ENCODE measurements around the gene AGMAT. TPM values are rescaled to one million over a fixed set of nuclear protein-coding genes. Genes with fewer than 3 reads are reported as not detected.

Gene AGMAT
- total and polyA plus RNA-seq, 2 of the 13 experiments (the other 11 are each of a cell fraction or from before 2014, with no cell fraction given): 59.1 to 174 TPM

GRCh38 chr1:15617173-15618076 lies 32.6 kb upstream of the AGMAT start, which contains the start of gene DDI2 (continued):
- TF ChIP-seq, protein P1, sequence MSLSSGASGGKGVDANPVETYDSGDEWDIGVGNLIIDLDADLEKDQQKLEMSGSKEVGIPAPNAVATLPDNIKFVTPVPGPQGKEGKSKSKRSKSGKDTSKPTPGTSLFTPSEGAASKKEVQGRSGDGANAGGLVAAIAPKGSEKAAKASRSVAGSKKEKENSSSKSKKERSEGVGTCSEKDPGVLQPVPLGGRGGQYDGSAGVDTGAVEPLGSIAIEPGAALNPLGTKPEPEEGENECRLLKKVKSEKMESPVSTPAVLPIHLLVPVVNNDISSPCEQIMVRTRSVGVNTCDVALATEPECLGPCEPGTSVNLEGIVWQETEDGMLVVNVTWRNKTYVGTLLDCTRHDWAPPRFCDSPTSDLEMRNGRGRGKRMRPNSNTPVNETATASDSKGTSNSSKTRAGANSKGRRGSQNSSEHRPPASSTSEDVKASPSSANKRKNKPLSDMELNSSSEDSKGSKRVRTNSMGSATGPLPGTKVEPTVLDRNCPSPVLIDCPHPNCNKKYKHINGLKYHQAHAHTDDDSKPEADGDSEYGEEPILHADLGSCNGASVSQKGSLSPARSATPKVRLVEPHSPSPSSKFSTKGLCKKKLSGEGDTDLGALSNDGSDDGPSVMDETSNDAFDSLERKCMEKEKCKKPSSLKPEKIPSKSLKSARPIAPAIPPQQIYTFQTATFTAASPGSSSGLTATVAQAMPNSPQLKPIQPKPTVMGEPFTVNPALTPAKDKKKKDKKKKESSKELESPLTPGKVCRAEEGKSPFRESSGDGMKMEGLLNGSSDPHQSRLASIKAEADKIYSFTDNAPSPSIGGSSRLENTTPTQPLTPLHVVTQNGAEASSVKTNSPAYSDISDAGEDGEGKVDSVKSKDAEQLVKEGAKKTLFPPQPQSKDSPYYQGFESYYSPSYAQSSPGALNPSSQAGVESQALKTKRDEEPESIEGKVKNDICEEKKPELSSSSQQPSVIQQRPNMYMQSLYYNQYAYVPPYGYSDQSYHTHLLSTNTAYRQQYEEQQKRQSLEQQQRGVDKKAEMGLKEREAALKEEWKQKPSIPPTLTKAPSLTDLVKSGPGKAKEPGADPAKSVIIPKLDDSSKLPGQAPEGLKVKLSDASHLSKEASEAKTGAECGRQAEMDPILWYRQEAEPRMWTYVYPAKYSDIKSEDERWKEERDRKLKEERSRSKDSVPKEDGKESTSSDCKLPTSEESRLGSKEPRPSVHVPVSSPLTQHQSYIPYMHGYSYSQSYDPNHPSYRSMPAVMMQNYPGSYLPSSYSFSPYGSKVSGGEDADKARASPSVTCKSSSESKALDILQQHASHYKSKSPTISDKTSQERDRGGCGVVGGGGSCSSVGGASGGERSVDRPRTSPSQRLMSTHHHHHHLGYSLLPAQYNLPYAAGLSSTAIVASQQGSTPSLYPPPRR (CRISPR knock-in tag; IDR thresholded peaks at IDR 0.05; ENCODE audit: borderline replicate concordance): no peak
- TF ChIP-seq E2F5 (CRISPR knock-in tag; conservative IDR thresholded peaks at IDR 0.05): 0 out of 2 replicates have a peak, but pooled peaks have one; percentile 46
- TF ChIP-seq NR2C2 (CRISPR knock-in tag; IDR thresholded peaks at IDR 0.05; ENCODE audit: borderline replicate concordance): peak; percentile 66
- peak; percentile 95; the same call in 1 of the 2 replicates for TF ChIP-seq EED (CRISPR knock-in tag; IDR thresholded peaks at IDR 0.05)
- TF ChIP-seq ZNF761 (CRISPR knock-in tag; conservative IDR thresholded peaks at IDR 0.05): peak; percentile 53; the same call in 1 of the 2 replicates
- TF ChIP-seq ELF3 (CRISPR knock-in tag; IDR thresholded peaks at IDR 0.05): peak; percentile 74; the same call in 1 of the 2 replicates
- no peak for TF ChIP-seq CC2D1A (CRISPR knock-in tag; IDR thresholded peaks at IDR 0.05)
- TF ChIP-seq ATF6 (CRISPR knock-in tag; conservative IDR thresholded peaks at IDR 0.05): no peak
- TF ChIP-seq ZNF7 (CRISPR knock-in tag; IDR thresholded peaks at IDR 0.05): no peak
- no peak for TF ChIP-seq RBM22 (optimal IDR thresholded peaks at IDR 0.05; ENCODE audit: low read length)
- TF ChIP-seq GPN1 (CRISPR knock-in tag; IDR thresholded peaks at IDR 0.05; ENCODE audit: borderline replicate concordance): no peak
- no peak for TF ChIP-seq RELA (CRISPR knock-in tag; IDR thresholded peaks at IDR 0.05)
- no peak for TF ChIP-seq GTF2F1 (IDR thresholded peaks at IDR 0.05; ENCODE audit: low read length)
- 0 out of 2 replicates have a peak, but pooled peaks have one; percentile 35 for TF ChIP-seq ZNF274 (CRISPR knock-in tag; IDR thresholded peaks at IDR 0.05)
- no peak for TF ChIP-seq ZKSCAN5 (CRISPR knock-in tag; IDR thresholded peaks at IDR 0.05)
- no peak for TF ChIP-seq ZNF569 (CRISPR knock-in tag; IDR thresholded peaks at IDR 0.05; ENCODE audit: borderline replicate concordance)
- no peak for TF ChIP-seq CBX2 (IDR thresholded peaks at IDR 0.05; ENCODE audit: low read depth, low read length)
- TF ChIP-seq CBX2 (CRISPR knock-in tag; IDR thresholded peaks at IDR 0.05; ENCODE audit: low read depth): no peak
- no peak for TF ChIP-seq SIN3B (IDR thresholded peaks at IDR 0.05; ENCODE audit: low read length)
- TF ChIP-seq FIP1L1 (IDR thresholded peaks at IDR 0.05; ENCODE audit: borderline replicate concordance, insufficient read depth, low read depth, low read length): no peak
- TF ChIP-seq, protein P2, sequence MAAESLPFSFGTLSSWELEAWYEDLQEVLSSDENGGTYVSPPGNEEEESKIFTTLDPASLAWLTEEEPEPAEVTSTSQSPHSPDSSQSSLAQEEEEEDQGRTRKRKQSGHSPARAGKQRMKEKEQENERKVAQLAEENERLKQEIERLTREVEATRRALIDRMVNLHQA (CRISPR knock-in tag; IDR thresholded peaks at IDR 0.05): no peak
- no peak for TF ChIP-seq ZBTB7A (CRISPR knock-in tag; IDR thresholded peaks at IDR 0.05)
- no peak for TF ChIP-seq BRCA1 (CRISPR knock-in tag; IDR thresholded peaks at IDR 0.05)
